Right ventricle myocardium superior (tissue), 1 donor: ENCODE results near the gene HOXA1. TPM values are rescaled to one million over a fixed set of nuclear protein-coding genes. Genes with fewer than 3 reads are reported as not detected.

ENCODE experiments used
- total RNA-seq: library from RNA; stranded (reverse); fragmentation: NEBNext Ultra II Directional; extraction: Animal tissue kit (Norgen Biotek cat#: 25700); gene quantifications from one replicate; pipeline ENCODE4 v1.2.1, GENCODE V29; 2021
- donor health status: DM: no; HTN: yes; CAD: no; lungs with severe emphysema.

The HOXA1 gene
- total RNA-seq, 1 donor from 2014 or later = 0.13 TPM

Other genes with a start within 250 kb of the HOXA1 start
- gene SKAP2, start 231.4 kb downstream of the HOXA1 start, total RNA-seq = 5.2 TPM
- 0.11 TPM for gene HOXA2, start 6.7 kb upstream of the HOXA1 start, total RNA-seq
- gene HOXA4, start 34.8 kb upstream of the HOXA1 start, total RNA-seq = 0.97 TPM
- 0.62 TPM for gene HOXA5, start 47.7 kb upstream of the HOXA1 start, total RNA-seq
- not detected for gene HOXA6, start 51.8 kb upstream of the HOXA1 start, total RNA-seq
- 0.35 TPM for gene HOXA3, start 56.6 kb upstream of the HOXA1 start, total RNA-seq
- not detected for gene HOXA7, start 60.7 kb upstream of the HOXA1 start, total RNA-seq
- gene HOXA9, start 69.5 kb upstream of the HOXA1 start, total RNA-seq = not detected
- not detected for gene HOXA10, start 78.3 kb upstream of the HOXA1 start, total RNA-seq
- gene HOXA11, start 89.2 kb upstream of the HOXA1 start, total RNA-seq = not detected
- gene HOXA13, start 104.1 kb upstream of the HOXA1 start, total RNA-seq = not detected
- not detected for gene EVX1, start 146.8 kb upstream of the HOXA1 start, total RNA-seq